Breast epithelium (tissue), 3 donors: ENCODE data around the gene NPIPB4.
"Not testable (repeated sequence)": the region's sequence is repeated elsewhere in the genome, so short reads cannot be mapped to it uniquely, and the experiment has no call there.

Experiments used
- CTCF ChIP-seq, 3 donors: fragments of 450-650 bp; IDR thresholded peaks; one replicate each; pipeline ENCODE4 v1.5.1; 2016 to 2017; ENCODE audit warnings: antibody characterized with exemption in 3 of 3, mild to moderate bottlenecking in 3 of 3, moderate library complexity in 3 of 3
- POLR2A ChIP-seq: fragments of 450-650 bp; IDR thresholded peaks from one replicate; pipeline ENCODE4 v1.6.1; 2016; ENCODE audit warnings: antibody characterized with exemption, mild to moderate bottlenecking, moderate library complexity

- not testable (repeated sequence) for TF ChIP-seq CTCF (IDR thresholded peaks at IDR 0.05); POLR2A
Observed at GRCh38 chr16:21881988-21882387, 24.4 kb upstream of the NPIPB4 start.
